Measurements from ENCODE around the gene AFDN. TPM values are rescaled to one million over a fixed set of nuclear protein-coding genes. Genes with fewer than 3 reads are reported as not detected.

The AFDN gene
- total RNA-seq, 2 experiments from 2014 or later, result 29.9 to 37.7 TPM

- no peaks in the 10 kb centered on the region for H3K9me3 Mint-ChIP-seq
- DNase-seq, result no peak
- peaks cover 9% of the 10 kb centered on the region for H3K36me3 Mint-ChIP-seq
- no peaks in the 10 kb centered on the region for H3K4me1 Mint-ChIP-seq
- H3K27ac Mint-ChIP-seq, result no peak overlapping the region
- ATAC-seq (ENCODE audit: low read depth), result no peak
- no peaks in the 10 kb centered on the region for H3K27me3 Mint-ChIP-seq
- POLR2A ChIA-PET, result no interaction called here
- no peak overlapping the region for H3K4me3 Mint-ChIP-seq
Measured at GRCh38 chr6:167928111-167928510, 101.4 kb downstream of the AFDN start.

- no peaks in the 10 kb centered on the region for H3K27me3 Mint-ChIP-seq
- POLR2A ChIA-PET, result no interaction called here
- DNase-seq (no peak), ATAC-seq (ENCODE audit: low read depth) (no peak)
- no peak overlapping the region for H3K27ac Mint-ChIP-seq
- no peaks in the 10 kb centered on the region for H3K4me1 Mint-ChIP-seq
- H3K36me3 Mint-ChIP-seq, result peaks cover 3% of the 10 kb centered on the region
- H3K9me3 Mint-ChIP-seq, result no peaks in the 10 kb centered on the region
- no peak overlapping the region for H3K4me3 Mint-ChIP-seq
Measured at GRCh38 chr6:167930295-167930694, 103.6 kb downstream of the AFDN start.

GRCh38 chr6:167932468-167933276 lies 106.0 kb downstream of the AFDN start:
- Mint-ChIP-seq H3K9me3 (no peaks in the 10 kb centered on the region), H3K4me1 (no peaks in the 10 kb centered on the region), H3K4me3 (no peak overlapping the region), H3K27ac (no peak overlapping the region), H3K36me3 (peaks cover 2% of the 10 kb centered on the region), H3K27me3 (no peaks in the 10 kb centered on the region)
- POLR2A ChIA-PET, result no interaction called here
- ATAC-seq (ENCODE audit: low read depth) (no peak), DNase-seq (no peak)

GRCh38 chr6:167933290-167933689 lies 106.6 kb downstream of the AFDN start:
- Mint-ChIP-seq H3K4me3 (no peak overlapping the region), H3K4me1 (peaks cover 3% of the 10 kb centered on the region), H3K27ac (no peak overlapping the region), H3K9me3 (no peaks in the 10 kb centered on the region), H3K36me3 (peaks cover 6% of the 10 kb centered on the region), H3K27me3 (no peaks in the 10 kb centered on the region)
- DNase-seq (no peak), ATAC-seq (ENCODE audit: low read depth) (no peak)
- POLR2A ChIA-PET, result no interaction called here

GRCh38 chr6:167933847-167934246 lies 107.1 kb downstream of the AFDN start:
- no peaks in the 10 kb centered on the region for H3K27me3 Mint-ChIP-seq
- H3K36me3 Mint-ChIP-seq, result peaks cover 6% of the 10 kb centered on the region
- DNase-seq (no peak), ATAC-seq (ENCODE audit: low read depth) (no peak)
- no peak overlapping the region for H3K27ac Mint-ChIP-seq
- H3K4me1 Mint-ChIP-seq, result peaks cover 3% of the 10 kb centered on the region
- POLR2A ChIA-PET, result no interaction called here
- no peaks in the 10 kb centered on the region for H3K9me3 Mint-ChIP-seq
- no peak overlapping the region for H3K4me3 Mint-ChIP-seq

- peaks cover 6% of the 10 kb centered on the region for H3K36me3 Mint-ChIP-seq
- no peaks in the 10 kb centered on the region for H3K27me3 Mint-ChIP-seq
- H3K27ac Mint-ChIP-seq, result no peak overlapping the region
- ATAC-seq (ENCODE audit: low read depth) (no peak), DNase-seq (no peak)
- POLR2A ChIA-PET, result no interaction called here
- H3K9me3 Mint-ChIP-seq, result no peaks in the 10 kb centered on the region
- H3K4me3 Mint-ChIP-seq, result no peak overlapping the region
- peaks cover 3% of the 10 kb centered on the region for H3K4me1 Mint-ChIP-seq
Measured at GRCh38 chr6:167934426-167934864, 107.7 kb downstream of the AFDN start.

- H3K27ac Mint-ChIP-seq, result no peak overlapping the region
- peaks cover 4% of the 10 kb centered on the region for H3K36me3 Mint-ChIP-seq
- DNase-seq, result no peak
- POLR2A ChIA-PET, result no interaction called here
- peaks cover 3% of the 10 kb centered on the region for H3K4me1 Mint-ChIP-seq
- no peak overlapping the region for H3K4me3 Mint-ChIP-seq
- H3K9me3 Mint-ChIP-seq, result no peaks in the 10 kb centered on the region
- H3K27me3 Mint-ChIP-seq, result no peaks in the 10 kb centered on the region
- no peak for ATAC-seq (ENCODE audit: low read depth)
Measured at GRCh38 chr6:167936051-167936450, 109.3 kb downstream of the AFDN start.

GRCh38 chr6:167937301-167937700 lies 110.6 kb downstream of the AFDN start:
- H3K27ac Mint-ChIP-seq, result no peak overlapping the region
- no peaks in the 10 kb centered on the region for H3K9me3 Mint-ChIP-seq
- no peaks in the 10 kb centered on the region for H3K27me3 Mint-ChIP-seq
- ATAC-seq (ENCODE audit: low read depth), result no peak
- DNase-seq, result no peak
- H3K4me1 Mint-ChIP-seq, result peaks cover 3% of the 10 kb centered on the region
- no peak overlapping the region for H3K4me3 Mint-ChIP-seq
- peaks cover 4% of the 10 kb centered on the region for H3K36me3 Mint-ChIP-seq
- POLR2A ChIA-PET, result no interaction called here

GRCh38 chr6:167937948-167938911 lies 111.5 kb downstream of the AFDN start:
- Mint-ChIP-seq H3K36me3 (peaks cover 4% of the 10 kb centered on the region), H3K4me3 (no peak overlapping the region), H3K27me3 (no peaks in the 10 kb centered on the region), H3K9me3 (no peaks in the 10 kb centered on the region), H3K4me1 (peaks cover 3% of the 10 kb centered on the region), H3K27ac (no peak overlapping the region)
- ATAC-seq (ENCODE audit: low read depth) (no peak), DNase-seq (no peak)
- POLR2A ChIA-PET, result no interaction called here

GRCh38 chr6:167941822-167942221 lies 115.1 kb downstream of the AFDN start:
- H3K4me3 Mint-ChIP-seq, result no peak overlapping the region
- H3K27ac Mint-ChIP-seq, result no peak overlapping the region
- no peak for DNase-seq
- ATAC-seq (ENCODE audit: low read depth), result no peak
- H3K9me3 Mint-ChIP-seq, result no peaks in the 10 kb centered on the region
- no peaks in the 10 kb centered on the region for H3K27me3 Mint-ChIP-seq
- peaks cover 5% of the 10 kb centered on the region for H3K36me3 Mint-ChIP-seq
- POLR2A ChIA-PET, result no interaction called here
- peaks cover 3% of the 10 kb centered on the region for H3K4me1 Mint-ChIP-seq

GRCh38 chr6:167944130-167944529 lies 117.4 kb downstream of the AFDN start:
- H3K36me3 Mint-ChIP-seq, result peaks cover 4% of the 10 kb centered on the region
- POLR2A ChIA-PET, result no interaction called here
- H3K4me1 Mint-ChIP-seq, result no peaks in the 10 kb centered on the region
- H3K27me3 Mint-ChIP-seq, result no peaks in the 10 kb centered on the region
- DNase-seq, result no peak
- no peaks in the 10 kb centered on the region for H3K9me3 Mint-ChIP-seq
- no peak for ATAC-seq (ENCODE audit: low read depth)
- H3K27ac Mint-ChIP-seq, result no peak overlapping the region
- no peak overlapping the region for H3K4me3 Mint-ChIP-seq

GRCh38 chr6:167946007-167946406 lies 119.3 kb downstream of the AFDN start:
- Mint-ChIP-seq H3K27ac (no peak overlapping the region), H3K27me3 (no peaks in the 10 kb centered on the region), H3K36me3 (peaks cover 6% of the 10 kb centered on the region), H3K4me3 (no peak overlapping the region), H3K4me1 (no peaks in the 10 kb centered on the region), H3K9me3 (no peaks in the 10 kb centered on the region)
- DNase-seq (no peak), ATAC-seq (ENCODE audit: low read depth) (no peak)
- POLR2A ChIA-PET, result no interaction called here

- DNase-seq (no peak), ATAC-seq (ENCODE audit: low read depth) (no peak)
- POLR2A ChIA-PET, result no interaction called here
- Mint-ChIP-seq H3K4me3 (no peak overlapping the region), H3K4me1 (no peaks in the 10 kb centered on the region), H3K36me3 (peaks cover 6% of the 10 kb centered on the region), H3K27me3 (no peaks in the 10 kb centered on the region), H3K27ac (no peak overlapping the region), H3K9me3 (no peaks in the 10 kb centered on the region)
Measured at GRCh38 chr6:167946604-167947003, 119.9 kb downstream of the AFDN start.

GRCh38 chr6:167947716-167948115 lies 121.0 kb downstream of the AFDN start:
- Mint-ChIP-seq H3K9me3 (no peaks in the 10 kb centered on the region), H3K27me3 (no peaks in the 10 kb centered on the region), H3K4me1 (no peaks in the 10 kb centered on the region), H3K27ac (no peak overlapping the region), H3K36me3 (peaks cover 6% of the 10 kb centered on the region), H3K4me3 (no peak overlapping the region)
- ATAC-seq (ENCODE audit: low read depth), result no peak
- no peak for DNase-seq
- POLR2A ChIA-PET, result no interaction called here
